CD4-positive, alpha-beta T cell treated with Interleukin-12 subunit alpha and Interleukin-12 subunit beta, for 1 hour (primary cell): ENCODE data around the gene PPP2R5C.

Experiments
- DNase-seq: peaks from one replicate; pipeline ENCODE4 v3.0.0-alpha.2; 2020

The PPP2R5C gene

GRCh38 chr14:101873076-101873825 is 111.7 kb downstream of the PPP2R5C start:
- no peak for DNase-seq

GRCh38 chr14:101873991-101874390 is 112.5 kb downstream of the PPP2R5C start:
- DNase-seq: no peak

GRCh38 chr14:101875041-101875726 is 113.7 kb downstream of the PPP2R5C start:
- DNase-seq: no peak

GRCh38 chr14:101875727-101876554 is 114.4 kb downstream of the PPP2R5C start:
- no peak for DNase-seq

- DNase-seq: peak; percentile 77
Measured at GRCh38 chr14:101876555-101876938, 115.0 kb downstream of the PPP2R5C start.

- no peak for DNase-seq
Measured at GRCh38 chr14:101877766-101878165, 116.3 kb downstream of the PPP2R5C start.

GRCh38 chr14:101878211-101878821 is 116.8 kb downstream of the PPP2R5C start:
- no peak for DNase-seq

GRCh38 chr14:101878822-101879528 is 117.5 kb downstream of the PPP2R5C start:
- DNase-seq: peak; percentile 29

GRCh38 chr14:101879529-101880336 is 118.2 kb downstream of the PPP2R5C start:
- no peak for DNase-seq

GRCh38 chr14:101881426-101881825 is 119.9 kb downstream of the PPP2R5C start:
- no peak for DNase-seq

GRCh38 chr14:101882141-101882935 is 120.8 kb downstream of the PPP2R5C start:
- no peak for DNase-seq

GRCh38 chr14:101884089-101884933 is 122.8 kb downstream of the PPP2R5C start:
- no peak for DNase-seq

GRCh38 chr14:101884934-101885576 is 123.5 kb downstream of the PPP2R5C start:
- no peak for DNase-seq

GRCh38 chr14:101887219-101887618 is 125.7 kb downstream of the PPP2R5C start:
- no peak for DNase-seq

- no peak for DNase-seq
Measured at GRCh38 chr14:101888182-101888581, 126.7 kb downstream of the PPP2R5C start.

- DNase-seq: no peak
Measured at GRCh38 chr14:101889366-101889765, 127.9 kb downstream of the PPP2R5C start.

- no peak for DNase-seq
Measured at GRCh38 chr14:101889898-101890297, 128.4 kb downstream of the PPP2R5C start.

- no peak for DNase-seq
Measured at GRCh38 chr14:101891471-101891870, 130.0 kb downstream of the PPP2R5C start.

GRCh38 chr14:101893759-101894158 is 132.2 kb downstream of the PPP2R5C start:
- no peak for DNase-seq
